Right hindlimb (tissue), 1 donor: ENCODE measurements around the gene SEZ6L.

Experiments
- DNase-seq: peaks from one replicate; pipeline ENCODE4 v3.0.0-alpha.2; 2018

The SEZ6L gene

DNA sequence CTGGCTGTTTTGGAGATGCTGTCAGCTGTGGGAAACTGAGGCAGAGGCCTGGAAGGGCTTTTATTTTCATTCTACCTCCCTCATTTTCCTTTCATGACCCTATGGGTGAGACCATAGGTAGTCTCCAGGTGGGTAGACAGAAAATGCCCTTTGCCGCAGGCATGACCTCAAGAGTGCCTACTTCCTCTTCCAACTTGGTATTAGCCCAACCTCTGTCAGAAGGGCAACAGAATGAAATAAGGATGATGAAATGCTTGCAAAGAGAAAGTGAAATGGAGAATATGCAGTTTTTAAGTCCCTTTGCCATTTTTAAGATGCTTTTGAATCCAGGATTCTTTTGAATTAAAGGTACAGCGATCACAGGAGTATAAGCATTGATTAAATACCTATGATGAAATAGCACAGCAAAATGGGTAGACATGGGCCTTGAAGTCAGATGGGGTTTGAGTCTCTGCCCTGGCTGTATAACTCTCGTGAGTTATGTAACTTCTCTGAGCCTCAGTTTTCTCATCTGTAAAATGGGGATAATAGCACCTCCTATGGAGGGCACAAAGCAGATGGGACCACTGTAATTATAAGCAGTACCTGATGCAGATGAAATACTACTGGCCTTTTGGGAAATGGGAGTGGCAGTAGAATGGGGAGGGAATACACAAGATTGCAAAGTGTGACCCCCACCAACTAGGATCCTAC lies 263.5 kb downstream of the SEZ6L start:
- DNase-seq, result no peak
